HepG2 (cell line): ENCODE data around the gene EBPL. TPM values are rescaled to one million over a fixed set of nuclear protein-coding genes. Genes with fewer than 3 reads are reported as not detected.

Experiments used
- DBP ChIP-seq: sonication (generic); formaldehyde crosslinking; IDR thresholded peaks from 2 replicates; pipeline ENCODE4 v1.4.0; 2020; ENCODE audit warnings: missing genetic modification reagents; ENCODE audit errors: not compliant biosample characterization
- ETV6 ChIP-seq: sonication (generic); formaldehyde crosslinking; conservative IDR thresholded peaks from 2 replicates; pipeline ENCODE4 v1.4.0; 2020; ENCODE audit warnings: missing genetic modification reagents
- HDAC6 ChIP-seq: fragments of 200-600 bp; sonication (generic); IDR thresholded peaks from 2 replicates; pipeline ENCODE4 v1.7.0; 2017; ENCODE audit warnings: mild to moderate bottlenecking, antibody characterized with exemption, low read length, low read depth
- HES4 ChIP-seq: sonication (generic); formaldehyde crosslinking; IDR thresholded peaks from 2 replicates; pipeline ENCODE4 v1.9.0; 2021; ENCODE audit warnings: mild to moderate bottlenecking, missing genetic modification reagents, borderline replicate concordance
- HOXA7 ChIP-seq: sonication (generic); formaldehyde crosslinking; IDR thresholded peaks from 2 replicates; pipeline ENCODE4 v1.8.1; 2022; ENCODE audit warnings: mild to moderate bottlenecking, missing genetic modification reagents, moderate library complexity
- MXD3 ChIP-seq: IDR thresholded peaks from 2 replicates; pipeline ENCODE4 v1.6.1; 2016; ENCODE audit warnings: mild to moderate bottlenecking, missing biosample characterization, missing genetic modification reagents
- NCOR1 ChIP-seq: fragments of 200-600 bp; sonication (generic); IDR thresholded peaks from 2 replicates; pipeline ENCODE4 v1.7.0; 2017; ENCODE audit warnings: antibody characterized with exemption, low read length, borderline replicate concordance
- PAWR ChIP-seq: sonication (generic); formaldehyde crosslinking; IDR thresholded peaks from 2 replicates; pipeline ENCODE4 v1.4.0; 2020; ENCODE audit warnings: missing genetic modification reagents, mild to moderate bottlenecking, borderline replicate concordance
- PPARG ChIP-seq: conservative IDR thresholded peaks from 2 replicates; pipeline ENCODE4 v1.6.1; 2016; ENCODE audit warnings: missing biosample characterization, missing genetic modification reagents
- SIN3B ChIP-seq: fragments of 150-350 bp; IDR thresholded peaks from 2 replicates; pipeline ENCODE4 v1.6.1; 2014; ENCODE audit warnings: low read length
- SKIL ChIP-seq: sonication (generic); formaldehyde crosslinking; IDR thresholded peaks from 2 replicates; pipeline ENCODE4 v1.8.0; 2022; ENCODE audit warnings: missing genetic modification reagents, mild to moderate bottlenecking, moderate library complexity, borderline replicate concordance
- ZEB1 ChIP-seq: IDR thresholded peaks from 2 replicates; pipeline ENCODE4 v1.6.1; 2012; ENCODE audit warnings: mild to moderate bottlenecking, low read depth, inconsistent platforms; ENCODE audit not compliant: insufficient replicate concordance
- ZNF20 ChIP-seq: sonication (generic); formaldehyde crosslinking; IDR thresholded peaks from 2 replicates; pipeline ENCODE4 v1.4.0; 2020; ENCODE audit warnings: mild to moderate bottlenecking, moderate library complexity, missing genetic modification reagents
- ZNF282 ChIP-seq: fragments of 450-650 bp; IDR thresholded peaks from 2 replicates; pipeline ENCODE4 v1.6.1; 2018; ENCODE audit not compliant: partially characterized antibody
- ZNF326 ChIP-seq: sonication (generic); formaldehyde crosslinking; IDR thresholded peaks from 2 replicates; pipeline ENCODE4 v1.4.0; 2020; ENCODE audit warnings: missing genetic modification reagents, borderline replicate concordance
- ZNF33B ChIP-seq: sonication (generic); formaldehyde crosslinking; IDR thresholded peaks from 2 replicates; pipeline ENCODE4 v1.5.1; 2020; ENCODE audit warnings: mild to moderate bottlenecking, missing genetic modification reagents
- ZNF563 ChIP-seq: sonication (generic); formaldehyde crosslinking; IDR thresholded peaks from 2 replicates; pipeline ENCODE4 v1.8.0; 2022; ENCODE audit warnings: mild to moderate bottlenecking, moderate library complexity, missing genetic modification reagents
- ZNF572 ChIP-seq: sonication (generic); formaldehyde crosslinking; IDR thresholded peaks from 2 replicates; pipeline ENCODE4 v1.5.1; 2020; ENCODE audit warnings: mild to moderate bottlenecking, missing genetic modification reagents
- ZNF724P ChIP-seq: sonication (generic); formaldehyde crosslinking; IDR thresholded peaks from 2 replicates; pipeline ENCODE4 v1.8.0; 2022; ENCODE audit warnings: missing genetic modification reagents, borderline replicate concordance
- ZNF749 ChIP-seq: sonication (generic); formaldehyde crosslinking; IDR thresholded peaks from 2 replicates; pipeline ENCODE4 v1.8.0; 2022; ENCODE audit warnings: mild to moderate bottlenecking, missing genetic modification reagents, moderate library complexity, borderline replicate concordance
- ZSCAN20 ChIP-seq: sonication (generic); formaldehyde crosslinking; IDR thresholded peaks from 2 replicates; pipeline ENCODE4 v1.4.0; 2020; ENCODE audit warnings: missing genetic modification reagents, mild to moderate bottlenecking, borderline replicate concordance
- ZSCAN29 ChIP-seq: sonication (generic); formaldehyde crosslinking; conservative IDR thresholded peaks from 2 replicates; pipeline ENCODE4 v1.4.0; 2020; ENCODE audit warnings: mild to moderate bottlenecking, missing genetic modification reagents
- polyA plus RNA-seq, 8 experiments: library from polyadenylated mRNA; depleted of rRNA in 3 of 8; stranded (reverse) in 7 of 8; unstranded in 1 of 8; fragments of >200 nt; fragmentation: Illumina TruSeq in 4 of 8; extraction: Trizol in 4 of 8; gene quantifications; 2 replicates each; pipeline versions ENCODE4 v1.2.1 to v1.2.3, GENCODE V29; 2011 to 2016; ENCODE audit warnings: low read depth in 4 of 8, missing spikeins in 1 of 8, mixed read lengths in 1 of 8; ENCODE audit not compliant: insufficient read depth in 1 of 8
- total RNA-seq, 5 experiments: library from RNA; depleted of rRNA; stranded (reverse); fragments of >200 nt; fragmentation: Illumina TruSeq; extraction: Trizol; gene quantifications; 2 replicates each; pipeline ENCODE4 v1.2.3, GENCODE V29; 2016; ENCODE audit warnings: low read depth in 1 of 5
- TF ChIP-seq, protein P1 (sequence below): sonication (generic); formaldehyde crosslinking; IDR thresholded peaks from 2 replicates; pipeline ENCODE4 v1.5.0; 2020; ENCODE audit warnings: missing genetic modification reagents
- TF ChIP-seq, protein P2 (sequence below): sonication (generic); formaldehyde crosslinking; IDR thresholded peaks from 2 replicates; pipeline ENCODE4 v1.4.0; 2020; ENCODE audit warnings: missing genetic modification reagents

The EBPL gene
- total and polyA plus RNA-seq, 2 of the 13 experiments (the other 11 are each of a cell fraction or from before 2014, with no cell fraction given) = 96.5 to 152 TPM

- TF ChIP-seq SIN3B (no peak), PPARG (no peak; the same call in 1 of the 2 replicates), ZSCAN29 (CRISPR knock-in tag) (no peak), ZEB1 (no peak), ZNF20 (CRISPR knock-in tag) (no peak), MXD3 (CRISPR knock-in tag) (peak; percentile 84; the same call in 1 of the 2 replicates), ETV6 (CRISPR knock-in tag) (no peak), ZNF326 (no peak), PAWR (CRISPR knock-in tag) (no peak), DBP (CRISPR knock-in tag) (peak; percentile 54), ZSCAN20 (0 out of 2 replicates have a peak, but pooled peaks have one; percentile 23), NCOR1 (no peak), ZNF724P (CRISPR knock-in tag) (peak; percentile 97), HDAC6 (no peak), SKIL (no peak), ZNF563 (CRISPR knock-in tag) (peak; percentile 94), ZNF33B (peak; percentile 84), HOXA7 (no peak), ZNF282 (no peak), ZNF749 (CRISPR knock-in tag) (peak; percentile 89), HES4 (CRISPR knock-in tag) (peak; percentile 96; the same call in 1 of the 2 replicates), ZNF572 (CRISPR knock-in tag) (peak; percentile 21; the same call in 1 of the 2 replicates)
- TF ChIP-seq, protein P1, sequence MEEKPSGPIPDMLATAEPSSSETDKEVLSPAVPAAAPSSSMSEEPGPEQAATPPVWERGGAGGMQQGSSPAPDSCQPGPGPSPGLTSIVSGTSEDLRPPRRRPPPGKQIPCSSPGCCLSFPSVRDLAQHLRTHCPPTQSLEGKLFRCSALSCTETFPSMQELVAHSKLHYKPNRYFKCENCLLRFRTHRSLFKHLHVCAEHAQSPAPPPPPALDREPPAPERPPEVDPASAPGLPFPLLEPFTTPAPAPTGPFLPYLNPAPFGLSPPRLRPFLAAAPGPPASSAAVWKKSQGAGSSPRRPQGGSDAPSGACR = peak; percentile 57; the same call in 1 of the 2 replicates
- TF ChIP-seq, protein P2, sequence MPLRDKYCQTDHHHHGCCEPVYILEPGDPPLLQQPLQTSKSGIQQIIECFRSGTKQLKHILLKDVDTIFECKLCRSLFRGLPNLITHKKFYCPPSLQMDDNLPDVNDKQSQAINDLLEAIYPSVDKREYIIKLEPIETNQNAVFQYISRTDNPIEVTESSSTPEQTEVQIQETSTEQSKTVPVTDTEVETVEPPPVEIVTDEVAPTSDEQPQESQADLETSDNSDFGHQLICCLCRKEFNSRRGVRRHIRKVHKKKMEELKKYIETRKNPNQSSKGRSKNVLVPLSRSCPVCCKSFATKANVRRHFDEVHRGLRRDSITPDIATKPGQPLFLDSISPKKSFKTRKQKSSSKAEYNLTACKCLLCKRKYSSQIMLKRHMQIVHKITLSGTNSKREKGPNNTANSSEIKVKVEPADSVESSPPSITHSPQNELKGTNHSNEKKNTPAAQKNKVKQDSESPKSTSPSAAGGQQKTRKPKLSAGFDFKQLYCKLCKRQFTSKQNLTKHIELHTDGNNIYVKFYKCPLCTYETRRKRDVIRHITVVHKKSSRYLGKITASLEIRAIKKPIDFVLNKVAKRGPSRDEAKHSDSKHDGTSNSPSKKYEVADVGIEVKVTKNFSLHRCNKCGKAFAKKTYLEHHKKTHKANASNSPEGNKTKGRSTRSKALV (CRISPR knock-in tag) = peak; percentile 68; the same call in 1 of the 2 replicates
These were observed at the start of gene EBPL (continued) for GRCh38 chr13:49690995-49691784.
